HepG2 (cell line): ENCODE results near the gene POLE. TPM values are rescaled to one million over a fixed set of nuclear protein-coding genes. Genes with fewer than 3 reads are reported as not detected.
A peak's percentile ranks its signal among the peaks of the same experiment; 100 is the strongest.

Experiments
- ARHGAP35 ChIP-seq: sonication (generic); formaldehyde crosslinking; IDR thresholded peaks from 2 replicates; pipeline ENCODE4 v1.9.0; 2022; ENCODE audit warnings: mild to moderate bottlenecking, inconsistent platforms, moderate library complexity, missing genetic modification reagents, borderline replicate concordance
- BCL6 ChIP-seq: IDR thresholded peaks from 2 replicates; pipeline ENCODE4 v1.6.1; 2016; ENCODE audit warnings: missing genetic modification reagents, missing compliant biosample characterization
- GTF3A ChIP-seq: sonication (generic); formaldehyde crosslinking; conservative IDR thresholded peaks from 2 replicates; pipeline ENCODE4 v1.4.0; 2020; ENCODE audit warnings: mild to moderate bottlenecking, missing genetic modification reagents
- IRF2 ChIP-seq: IDR thresholded peaks from 2 replicates; pipeline ENCODE4 v1.6.1; 2018; ENCODE audit warnings: missing genetic modification reagents, missing compliant biosample characterization
- KLF15 ChIP-seq: sonication (generic); formaldehyde crosslinking; IDR thresholded peaks from 2 replicates; pipeline ENCODE4 v1.8.1; 2023; ENCODE audit warnings: borderline replicate concordance, mild to moderate bottlenecking, inconsistent platforms, missing genetic modification reagents, mixed read lengths
- KMT2B ChIP-seq: IDR thresholded peaks from 2 replicates; pipeline ENCODE4 v1.6.1; 2016; ENCODE audit warnings: missing genetic modification reagents, missing compliant biosample characterization
- LCORL ChIP-seq, 2 experiments: fragments of 450-650 bp in 1 of 2; sonication (generic) in 1 of 2; formaldehyde crosslinking in 1 of 2; IDR thresholded peaks; 2 replicates each; pipeline versions ENCODE4 v1.5.0 to v1.6.1; 2017 to 2020; ENCODE audit warnings: antibody characterized with exemption in 1 of 2, missing genetic modification reagents in 1 of 2
- MXI1 ChIP-seq: IDR thresholded peaks from 3 replicates; pipeline ENCODE4 v1.6.1; 2012; ENCODE audit warnings: low read depth, low read length, inconsistent platforms, borderline replicate concordance
- RELA ChIP-seq: sonication (generic); formaldehyde crosslinking; IDR thresholded peaks from 2 replicates; pipeline ENCODE4 v1.4.0; 2020; ENCODE audit warnings: missing genetic modification reagents
- RFX3 ChIP-seq: IDR thresholded peaks from 2 replicates; pipeline ENCODE4 v1.6.1; 2016; ENCODE audit warnings: missing biosample characterization, missing genetic modification reagents
- TRIM24 ChIP-seq: sonication (generic); formaldehyde crosslinking; IDR thresholded peaks from 2 replicates; pipeline ENCODE4 v1.8.0; 2022; ENCODE audit warnings: mild to moderate bottlenecking, missing genetic modification reagents
- ZNF350 ChIP-seq: sonication (generic); formaldehyde crosslinking; IDR thresholded peaks from 2 replicates; pipeline ENCODE4 v1.4.0; 2020; ENCODE audit warnings: mild to moderate bottlenecking, low read depth, missing genetic modification reagents, borderline replicate concordance
- ZNF562 ChIP-seq: sonication (generic); formaldehyde crosslinking; IDR thresholded peaks from 2 replicates; pipeline ENCODE4 v1.8.0; 2022; ENCODE audit warnings: missing genetic modification reagents, borderline replicate concordance
- ZNF614 ChIP-seq: IDR thresholded peaks from 2 replicates; pipeline ENCODE4 v1.6.1; 2018; ENCODE audit warnings: missing biosample characterization, missing genetic modification reagents, inconsistent platforms, borderline replicate concordance
- polyA plus RNA-seq, 8 experiments: library from polyadenylated mRNA; depleted of rRNA in 3 of 8; stranded (reverse) in 7 of 8; unstranded in 1 of 8; fragments of >200 nt; fragmentation: Illumina TruSeq in 4 of 8; extraction: Trizol in 4 of 8; gene quantifications; 2 replicates each; pipeline versions ENCODE4 v1.2.1 to v1.2.3, GENCODE V29; 2011 to 2016; ENCODE audit warnings: low read depth in 4 of 8, missing spikeins in 1 of 8, mixed read lengths in 1 of 8; ENCODE audit not compliant: insufficient read depth in 1 of 8
- total RNA-seq, 5 experiments: library from RNA; depleted of rRNA; stranded (reverse); fragments of >200 nt; fragmentation: Illumina TruSeq; extraction: Trizol; gene quantifications; 2 replicates each; pipeline ENCODE4 v1.2.3, GENCODE V29; 2016; ENCODE audit warnings: low read depth in 1 of 5
- TF ChIP-seq, protein P1 (sequence below): sonication (generic); formaldehyde crosslinking; IDR thresholded peaks from 2 replicates; pipeline ENCODE4 v1.4.0; 2020; ENCODE audit warnings: missing genetic modification reagents
- TF ChIP-seq, protein P2 (sequence below): sonication (generic); formaldehyde crosslinking; IDR thresholded peaks from 2 replicates; pipeline ENCODE4 v1.5.0; 2020; ENCODE audit warnings: mild to moderate bottlenecking, missing genetic modification reagents
- TF ChIP-seq, protein P3 (sequence below): IDR thresholded peaks from 2 replicates; pipeline ENCODE4 v1.6.1; 2012; ENCODE audit warnings: inconsistent platforms
- TF ChIP-seq, protein P4 (sequence below): sonication (generic); formaldehyde crosslinking; IDR thresholded peaks from 2 replicates; pipeline ENCODE4 v1.4.0; 2020; ENCODE audit warnings: missing genetic modification reagents, borderline replicate concordance

The POLE gene
- total and polyA plus RNA-seq, 2 of the 13 experiments (the other 11 are each of a cell fraction or from before 2014, with no cell fraction given) = 25.3 to 52.2 TPM

DNA sequence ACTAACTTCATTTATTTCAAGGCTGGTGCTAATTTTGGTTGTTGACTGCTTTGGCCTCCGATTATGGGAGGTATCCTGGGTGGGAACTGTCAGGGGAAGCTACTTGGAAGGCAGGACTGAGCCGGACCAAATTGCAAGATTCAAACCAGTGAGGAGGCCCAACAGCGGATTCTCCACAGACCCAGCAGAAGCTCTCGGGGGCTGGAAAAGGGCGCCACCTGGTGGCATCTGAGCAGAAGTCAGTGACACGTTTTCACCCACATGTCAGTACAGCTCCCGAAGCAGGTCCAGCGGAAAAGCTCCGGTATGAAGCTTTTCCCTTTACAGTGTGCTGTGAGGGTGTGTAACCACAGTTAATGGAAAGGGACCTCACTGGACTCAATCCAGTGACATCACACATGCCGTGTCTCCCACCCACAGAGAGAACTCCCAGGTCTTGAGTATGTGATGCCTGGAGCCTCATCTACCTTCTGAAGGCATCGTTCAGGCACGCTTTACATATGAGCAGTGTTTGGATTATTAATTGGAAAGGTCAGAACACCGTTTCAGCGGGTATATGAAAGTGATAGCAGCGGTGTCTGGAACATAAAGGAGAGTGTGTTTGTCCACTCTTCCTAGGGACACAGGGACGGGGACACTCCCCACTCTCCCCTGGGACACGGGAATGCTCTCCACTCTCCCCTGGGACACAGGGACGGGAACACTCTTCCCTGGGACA, 72.1 kb downstream of the POLE start (continued):
- TF ChIP-seq ARHGAP35 (CRISPR knock-in tag) (0 out of 2 replicates have a peak, but pooled peaks have one; percentile 47), RFX3 (CRISPR knock-in tag) (no peak), KLF15 (CRISPR knock-in tag) (no peak), MXI1 (peak; percentile 27; the same call in 1 of the 3 replicates), LCORL (IDR thresholded peaks at IDR 0.05) (no peak), LCORL (CRISPR knock-in tag; IDR thresholded peaks at IDR 0.05) (no peak), KMT2B (CRISPR knock-in tag) (no peak), TRIM24 (CRISPR knock-in tag) (no peak), ZNF350 (CRISPR knock-in tag) (0 out of 2 replicates have a peak, but pooled peaks have one; percentile 39), IRF2 (CRISPR knock-in tag) (0 out of 2 replicates have a peak, but pooled peaks have one; percentile 44), ZNF614 (CRISPR knock-in tag) (0 out of 2 replicates have a peak, but pooled peaks have one; percentile 24), RELA (no peak), BCL6 (CRISPR knock-in tag) (0 out of 2 replicates have a peak, but pooled peaks have one; percentile 7), ZNF562 (CRISPR knock-in tag) (no peak), GTF3A (CRISPR knock-in tag) (no peak)
- TF ChIP-seq, protein P1, sequence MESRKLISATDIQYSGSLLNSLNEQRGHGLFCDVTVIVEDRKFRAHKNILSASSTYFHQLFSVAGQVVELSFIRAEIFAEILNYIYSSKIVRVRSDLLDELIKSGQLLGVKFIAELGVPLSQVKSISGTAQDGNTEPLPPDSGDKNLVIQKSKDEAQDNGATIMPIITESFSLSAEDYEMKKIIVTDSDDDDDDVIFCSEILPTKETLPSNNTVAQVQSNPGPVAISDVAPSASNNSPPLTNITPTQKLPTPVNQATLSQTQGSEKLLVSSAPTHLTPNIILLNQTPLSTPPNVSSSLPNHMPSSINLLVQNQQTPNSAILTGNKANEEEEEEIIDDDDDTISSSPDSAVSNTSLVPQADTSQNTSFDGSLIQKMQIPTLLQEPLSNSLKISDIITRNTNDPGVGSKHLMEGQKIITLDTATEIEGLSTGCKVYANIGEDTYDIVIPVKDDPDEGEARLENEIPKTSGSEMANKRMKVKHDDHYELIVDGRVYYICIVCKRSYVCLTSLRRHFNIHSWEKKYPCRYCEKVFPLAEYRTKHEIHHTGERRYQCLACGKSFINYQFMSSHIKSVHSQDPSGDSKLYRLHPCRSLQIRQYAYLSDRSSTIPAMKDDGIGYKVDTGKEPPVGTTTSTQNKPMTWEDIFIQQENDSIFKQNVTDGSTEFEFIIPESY = peak; percentile 41; the same call in 1 of the 2 replicates
- TF ChIP-seq, protein P2, sequence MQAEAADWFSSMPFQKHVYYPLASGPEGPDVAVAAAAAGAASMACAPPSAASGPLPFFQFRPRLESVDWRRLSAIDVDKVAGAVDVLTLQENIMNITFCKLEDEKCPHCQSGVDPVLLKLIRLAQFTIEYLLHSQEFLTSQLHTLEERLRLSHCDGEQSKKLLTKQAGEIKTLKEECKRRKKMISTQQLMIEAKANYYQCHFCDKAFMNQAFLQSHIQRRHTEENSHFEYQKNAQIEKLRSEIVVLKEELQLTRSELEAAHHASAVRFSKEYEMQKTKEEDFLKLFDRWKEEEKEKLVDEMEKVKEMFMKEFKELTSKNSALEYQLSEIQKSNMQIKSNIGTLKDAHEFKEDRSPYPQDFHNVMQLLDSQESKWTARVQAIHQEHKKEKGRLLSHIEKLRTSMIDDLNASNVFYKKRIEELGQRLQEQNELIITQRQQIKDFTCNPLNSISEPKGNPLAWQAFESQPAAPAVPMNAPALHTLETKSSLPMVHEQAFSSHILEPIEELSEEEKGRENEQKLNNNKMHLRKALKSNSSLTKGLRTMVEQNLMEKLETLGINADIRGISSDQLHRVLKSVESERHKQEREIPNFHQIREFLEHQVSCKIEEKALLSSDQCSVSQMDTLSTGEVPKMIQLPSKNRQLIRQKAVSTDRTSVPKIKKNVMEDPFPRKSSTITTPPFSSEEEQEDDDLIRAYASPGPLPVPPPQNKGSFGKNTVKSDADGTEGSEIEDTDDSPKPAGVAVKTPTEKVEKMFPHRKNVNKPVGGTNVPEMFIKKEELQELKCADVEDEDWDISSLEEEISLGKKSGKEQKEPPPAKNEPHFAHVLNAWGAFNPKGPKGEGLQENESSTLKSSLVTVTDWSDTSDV (CRISPR knock-in tag) = no peak
- TF ChIP-seq, protein P3, sequence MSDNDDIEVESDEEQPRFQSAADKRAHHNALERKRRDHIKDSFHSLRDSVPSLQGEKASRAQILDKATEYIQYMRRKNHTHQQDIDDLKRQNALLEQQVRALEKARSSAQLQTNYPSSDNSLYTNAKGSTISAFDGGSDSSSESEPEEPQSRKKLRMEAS = peak; percentile 45; the same call in 1 of the 2 replicates
- TF ChIP-seq, protein P4, sequence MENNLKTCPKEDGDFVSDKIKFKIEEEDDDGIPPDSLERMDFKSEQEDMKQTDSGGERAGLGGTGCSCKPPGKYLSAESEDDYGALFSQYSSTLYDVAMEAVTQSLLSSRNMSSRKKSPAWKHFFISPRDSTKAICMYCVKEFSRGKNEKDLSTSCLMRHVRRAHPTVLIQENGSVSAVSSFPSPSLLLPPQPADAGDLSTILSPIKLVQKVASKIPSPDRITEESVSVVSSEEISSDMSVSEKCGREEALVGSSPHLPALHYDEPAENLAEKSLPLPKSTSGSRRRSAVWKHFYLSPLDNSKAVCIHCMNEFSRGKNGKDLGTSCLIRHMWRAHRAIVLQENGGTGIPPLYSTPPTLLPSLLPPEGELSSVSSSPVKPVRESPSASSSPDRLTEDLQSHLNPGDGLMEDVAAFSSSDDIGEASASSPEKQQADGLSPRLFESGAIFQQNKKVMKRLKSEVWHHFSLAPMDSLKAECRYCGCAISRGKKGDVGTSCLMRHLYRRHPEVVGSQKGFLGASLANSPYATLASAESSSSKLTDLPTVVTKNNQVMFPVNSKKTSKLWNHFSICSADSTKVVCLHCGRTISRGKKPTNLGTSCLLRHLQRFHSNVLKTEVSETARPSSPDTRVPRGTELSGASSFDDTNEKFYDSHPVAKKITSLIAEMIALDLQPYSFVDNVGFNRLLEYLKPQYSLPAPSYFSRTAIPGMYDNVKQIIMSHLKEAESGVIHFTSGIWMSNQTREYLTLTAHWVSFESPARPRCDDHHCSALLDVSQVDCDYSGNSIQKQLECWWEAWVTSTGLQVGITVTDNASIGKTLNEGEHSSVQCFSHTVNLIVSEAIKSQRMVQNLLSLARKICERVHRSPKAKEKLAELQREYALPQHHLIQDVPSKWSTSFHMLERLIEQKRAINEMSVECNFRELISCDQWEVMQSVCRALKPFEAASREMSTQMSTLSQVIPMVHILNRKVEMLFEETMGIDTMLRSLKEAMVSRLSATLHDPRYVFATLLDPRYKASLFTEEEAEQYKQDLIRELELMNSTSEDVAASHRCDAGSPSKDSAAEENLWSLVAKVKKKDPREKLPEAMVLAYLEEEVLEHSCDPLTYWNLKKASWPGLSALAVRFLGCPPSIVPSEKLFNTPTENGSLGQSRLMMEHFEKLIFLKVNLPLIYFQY (CRISPR knock-in tag) = 0 out of 2 replicates have a peak, but pooled peaks have one; percentile 59
